GM13977 (cell line): ENCODE measurements around the gene MAPK1.
A peak's percentile ranks its signal among the peaks of the same experiment; 100 is the strongest.
"Not testable (repeated sequence)": the region's sequence is repeated elsewhere in the genome, so short reads cannot be mapped to it uniquely, and the experiment has no call there.

Source experiments
- DNase-seq: peaks from one replicate; pipeline ENCODE4 v3.0.0; 2012; ENCODE audit warnings: low spot score
- CTCF ChIP-seq: IDR thresholded peaks from 2 replicates; pipeline ENCODE4 v1.5.1; 2012; ENCODE audit warnings: mild to moderate bottlenecking, control low read depth; ENCODE audit not compliant: insufficient read depth; ENCODE audit errors: extremely low read depth, missing control alignments
- in situ Hi-C: fragments of 300-500 bp; cut with MboI; formaldehyde crosslinking; loops from one replicate; pipeline ENCODE4 v1.12.0; 2022; ENCODE audit warnings: low sequenced_read_pairs, low pct_unique_long_range_greater_than_20kb, mixed read lengths, inconsistent platforms; ENCODE audit not compliant: unreplicated experiment

MAPK1 gene

GRCh38 chr22:21889251-21889990, 22.0 kb upstream of the MAPK1 start:
- in situ Hi-C loops = no loop called here
- no peak for DNase-seq
- no peak for TF ChIP-seq CTCF

- in situ Hi-C loops = no loop called here
- no peak for TF ChIP-seq CTCF
- no peak for DNase-seq
Measured at GRCh38 chr22:21887841-21888240, 20.4 kb upstream of the MAPK1 start.

- in situ Hi-C loops, DNase-seq: not testable (repeated sequence)
Measured at GRCh38 chr22:21883930-21884329, 16.5 kb upstream of the MAPK1 start.

GRCh38 chr22:21882754-21883333, 15.4 kb upstream of the MAPK1 start:
- DNase-seq, in situ Hi-C loops: not testable (repeated sequence)

GRCh38 chr22:21881841-21882753, 14.7 kb upstream of the MAPK1 start:
- DNase-seq = no peak
- no peak for TF ChIP-seq CTCF
- in situ Hi-C loops = no loop called here

- DNase-seq = peak; percentile 35
- in situ Hi-C loops = no loop called here
- TF ChIP-seq CTCF = no peak
Measured at GRCh38 chr22:21876486-21877176, 9.2 kb upstream of the MAPK1 start.

GRCh38 chr22:21874953-21875352, 7.5 kb upstream of the MAPK1 start:
- in situ Hi-C loops, DNase-seq: not testable (repeated sequence)
